Left lung (tissue), 10 donors: ENCODE data around the gene ADIPOR2. TPM values are rescaled to one million over a fixed set of nuclear protein-coding genes. Genes with fewer than 3 reads are reported as not detected.

Source experiments
- ATAC-seq: fragments of 200-7000 bp; cut with Tn5 transposase; one replicate; pipeline ENCODE4 v1.9.1; 2020; ENCODE audit warnings: moderate library complexity
- DNase-seq, 4 donors: peaks; one replicate each; pipeline ENCODE4 v3.0.0-alpha.2; 2013 to 2020
- H3K27ac ChIP-seq, 2 donors: fragments of 200-600 bp; sonication (generic) in 1 of 2; one replicate each; pipeline versions ENCODE4 v1.5.0 to v1.8.0; 2020 to 2021
- H3K27me3 ChIP-seq, 2 donors: fragments of 200-600 bp; sonication (generic) in 1 of 2; one replicate each; pipeline versions ENCODE4 v1.5.0 to v1.8.0; 2020 to 2021
- H3K36me3 ChIP-seq, 2 donors: fragments of 200-600 bp; sonication (generic) in 1 of 2; one replicate each; pipeline versions ENCODE4 v1.5.0 to v1.8.0; 2020 to 2021
- H3K4me1 ChIP-seq, 2 donors: fragments of 200-600 bp; one replicate each; pipeline ENCODE4 v1.8.0; 2021
- H3K4me3 ChIP-seq, 2 donors: fragments of 200-600 bp; sonication (generic) in 1 of 2; one replicate each; pipeline versions ENCODE4 v1.5.0 to v1.8.0; 2020 to 2021; ENCODE audit warnings: mild to moderate bottlenecking in 1 of 2
- H3K9me3 ChIP-seq, 2 donors: fragments of 200-600 bp; sonication (generic) in 1 of 2; one replicate each; pipeline versions ENCODE4 v1.5.0 to v1.8.0; 2020 to 2021
- intact Hi-C, 2 donors: fragments of 100-400 bp; cut with DNase I; formaldehyde crosslinking; loops; one replicate each; pipeline versions ENCODE4 v1.11.2 to v1.14.2; 2022
- polyA plus RNA-seq, 6 donors: library from polyadenylated mRNA; unstranded; fragments of 120-200 nt; gene quantifications; one replicate each; pipeline ENCODE4 v1.2.1, GENCODE V29; 2013; ENCODE audit not compliant: insufficient read length in 6 of 6
- total RNA-seq, 2 donors: library from RNA; stranded (reverse); fragmentation: NEBNext Ultra II Directional; extraction: Animal tissue kit (Norgen Biotek cat#: 25700); gene quantifications; one replicate each; pipeline ENCODE4 v1.2.1, GENCODE V29; 2021
- TF ChIP-seq, protein P1 (sequence below), 2 donors: fragments of 200-600 bp; sonication (generic) in 1 of 2; IDR thresholded peaks; one replicate each; pipeline versions ENCODE4 v1.5.0 to v1.8.0; 2021; ENCODE audit warnings: antibody characterized with exemption in 2 of 2
- donor health status: DM: no; HTN: yes; CAD: no.
- donor health status: DM: no; HTN: no; CAD: no.

The ADIPOR2 gene
- total and polyA plus RNA-seq, 8 donors = 37.0 to 66.8 (median 41.7) TPM

DNA sequence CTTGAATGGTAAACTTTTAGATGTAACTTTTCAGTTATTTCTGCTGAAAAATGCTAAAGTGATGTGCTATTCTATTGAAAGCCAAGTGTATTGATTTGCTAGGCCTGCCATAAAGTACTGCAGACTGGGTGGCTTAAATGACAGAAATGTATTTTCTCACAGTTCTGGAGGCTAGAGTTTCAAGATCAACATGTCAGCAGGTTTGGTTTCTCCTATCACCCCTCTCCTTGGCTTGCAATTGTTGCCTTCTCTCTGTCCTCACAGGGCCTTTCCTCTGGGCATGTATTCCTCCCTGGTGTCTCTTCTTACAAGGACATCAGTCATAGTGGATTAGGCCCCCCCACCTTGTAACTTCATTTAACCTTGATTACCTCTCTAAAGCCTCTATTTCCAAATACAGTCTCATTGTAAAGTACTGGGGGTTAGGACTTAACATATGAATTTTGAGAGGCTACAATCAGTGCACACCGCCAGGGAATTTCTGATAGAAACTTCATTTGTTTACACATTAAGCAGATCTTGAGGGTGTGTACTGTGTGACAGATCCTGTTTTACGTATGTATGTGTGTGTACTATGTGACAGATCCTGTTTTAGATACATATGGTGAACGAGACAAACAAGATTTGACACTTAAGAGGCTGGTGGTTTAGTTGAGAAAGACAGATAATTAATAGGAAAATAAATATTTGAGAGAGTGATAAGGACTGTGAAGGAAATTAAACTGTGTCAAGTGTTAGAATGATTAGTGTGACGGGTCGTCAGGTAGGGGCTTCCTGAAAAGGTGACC, 49.5 kb downstream of the ADIPOR2 start:
- Histone ChIP-seq H3K4me1 (peaks cover 3 to 46% of the 10 kb centered on the region in 2 donors), H3K27ac (peak overlapping the region in 1 of 2 donors; percentile 13), H3K27me3 (no peaks in the 10 kb centered on the region), H3K36me3 (no peaks in the 10 kb centered on the region), H3K9me3 (no peaks in the 10 kb centered on the region), H3K4me3 (no peak overlapping the region)
- DNase-seq (no peak), ATAC-seq (peak; percentile 73)
- TF ChIP-seq, protein P1, sequence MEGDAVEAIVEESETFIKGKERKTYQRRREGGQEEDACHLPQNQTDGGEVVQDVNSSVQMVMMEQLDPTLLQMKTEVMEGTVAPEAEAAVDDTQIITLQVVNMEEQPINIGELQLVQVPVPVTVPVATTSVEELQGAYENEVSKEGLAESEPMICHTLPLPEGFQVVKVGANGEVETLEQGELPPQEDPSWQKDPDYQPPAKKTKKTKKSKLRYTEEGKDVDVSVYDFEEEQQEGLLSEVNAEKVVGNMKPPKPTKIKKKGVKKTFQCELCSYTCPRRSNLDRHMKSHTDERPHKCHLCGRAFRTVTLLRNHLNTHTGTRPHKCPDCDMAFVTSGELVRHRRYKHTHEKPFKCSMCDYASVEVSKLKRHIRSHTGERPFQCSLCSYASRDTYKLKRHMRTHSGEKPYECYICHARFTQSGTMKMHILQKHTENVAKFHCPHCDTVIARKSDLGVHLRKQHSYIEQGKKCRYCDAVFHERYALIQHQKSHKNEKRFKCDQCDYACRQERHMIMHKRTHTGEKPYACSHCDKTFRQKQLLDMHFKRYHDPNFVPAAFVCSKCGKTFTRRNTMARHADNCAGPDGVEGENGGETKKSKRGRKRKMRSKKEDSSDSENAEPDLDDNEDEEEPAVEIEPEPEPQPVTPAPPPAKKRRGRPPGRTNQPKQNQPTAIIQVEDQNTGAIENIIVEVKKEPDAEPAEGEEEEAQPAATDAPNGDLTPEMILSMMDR (IDR thresholded peaks at IDR 0.05) = no peak
- intact Hi-C loops = no loop called here

DNA sequence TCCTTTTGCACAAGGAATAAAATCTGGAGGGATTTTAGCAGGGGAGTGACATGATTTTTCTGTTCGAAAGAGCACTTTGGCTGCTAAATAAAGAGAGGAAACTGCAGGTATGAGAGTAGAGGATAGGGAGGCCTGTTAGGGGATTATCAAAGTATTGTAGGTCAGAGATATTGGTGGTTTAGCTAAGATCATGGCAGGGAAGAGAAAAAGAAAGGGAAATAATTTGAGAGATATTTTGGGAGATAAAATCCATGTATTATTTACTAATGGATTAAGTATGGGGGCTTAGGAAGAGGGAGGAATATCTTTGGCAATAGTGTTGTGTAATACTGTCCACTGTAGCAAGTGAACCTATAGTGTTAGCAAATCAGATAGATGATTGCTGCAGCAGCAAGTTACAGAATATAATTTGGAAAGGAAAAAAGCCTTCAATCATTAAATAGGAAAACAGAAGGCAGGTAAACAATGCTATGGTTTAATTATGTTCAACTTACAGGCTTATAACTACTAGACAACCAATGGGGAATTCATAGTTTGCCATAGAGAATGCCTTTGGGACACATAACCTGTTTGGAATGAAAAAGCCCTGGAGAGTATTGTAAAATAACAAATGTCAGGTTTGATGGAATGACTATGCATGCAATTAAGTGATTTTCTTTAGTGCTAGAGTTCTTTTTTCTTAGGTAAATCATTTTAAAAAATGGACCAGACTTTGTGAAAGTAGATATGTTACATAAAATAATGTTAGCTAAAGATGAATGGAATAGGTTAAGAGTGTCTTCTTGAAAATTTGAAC, 50.5 kb downstream of the ADIPOR2 start:
- intact Hi-C loops = no loop called here
- DNase-seq = no peak
- Histone ChIP-seq H3K9me3 (no peaks in the 10 kb centered on the region), H3K36me3 (no peaks in the 10 kb centered on the region), H3K27ac (peak overlapping the region in 1 of 2 donors; percentile 13), H3K27me3 (no peaks in the 10 kb centered on the region), H3K4me3 (no peak overlapping the region), H3K4me1 (peaks cover 3 to 46% of the 10 kb centered on the region in 2 donors)
- no peak for ATAC-seq
- TF ChIP-seq, protein P1 (IDR thresholded peaks at IDR 0.05) = no peak

DNA sequence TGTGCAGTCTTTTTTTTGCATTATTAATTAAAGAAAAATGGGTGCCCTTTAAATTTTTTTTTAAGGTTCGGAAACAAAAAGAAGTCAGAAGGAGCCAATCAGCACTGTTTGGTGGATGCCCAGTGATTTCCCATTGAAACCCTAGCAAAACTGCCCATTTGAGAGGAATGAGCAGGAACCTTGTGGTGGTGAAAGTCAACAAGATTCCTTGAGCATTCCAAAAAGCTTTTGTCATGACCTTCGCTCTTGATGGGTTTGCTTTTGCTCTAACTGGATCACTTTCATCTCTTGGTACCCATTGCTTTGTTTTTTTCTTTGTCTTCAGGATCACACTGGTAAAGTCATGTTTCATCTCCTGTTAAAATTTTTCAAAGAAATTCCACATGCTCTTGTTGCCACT, 54.1 kb downstream of the ADIPOR2 start:
- no peak for ATAC-seq
- TF ChIP-seq, protein P1 (IDR thresholded peaks at IDR 0.05) = no peak
- Histone ChIP-seq H3K27me3 (no peaks in the 10 kb centered on the region), H3K9me3 (peaks cover 0 to 17% of the 10 kb centered on the region in 2 donors), H3K4me1 (peaks cover 3 to 30% of the 10 kb centered on the region in 2 donors), H3K27ac (no peak overlapping the region), H3K36me3 (peaks cover 0 to 8% of the 10 kb centered on the region in 2 donors), H3K4me3 (no peak overlapping the region)
- DNase-seq = no peak
- intact Hi-C loops = no loop called here

DNA sequence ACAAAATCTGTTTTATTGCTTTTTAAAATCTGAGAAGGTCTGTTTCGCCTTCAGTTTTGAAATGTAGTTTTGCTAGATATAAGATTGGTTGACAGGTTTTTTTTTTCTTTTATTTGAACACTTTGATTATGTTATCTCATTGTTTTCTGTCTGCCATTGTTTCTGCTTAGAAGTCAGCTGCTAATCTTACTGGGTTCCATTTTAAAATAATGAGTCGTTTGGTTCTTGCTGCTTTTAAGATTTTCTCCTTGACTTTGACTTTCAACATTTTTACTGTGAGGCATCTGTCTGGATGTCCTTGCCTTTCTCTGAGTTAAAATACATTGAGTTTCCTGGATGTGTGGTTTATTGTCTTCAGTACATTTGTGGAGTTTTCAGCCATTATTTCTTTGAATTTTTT, 56.7 kb downstream of the ADIPOR2 start:
- Histone ChIP-seq H3K4me1 (peaks cover 0 to 3% of the 10 kb centered on the region in 2 donors), H3K9me3 (peaks cover 0 to 17% of the 10 kb centered on the region in 2 donors), H3K36me3 (peaks cover 0 to 8% of the 10 kb centered on the region in 2 donors), H3K27me3 (no peaks in the 10 kb centered on the region), H3K4me3 (no peak overlapping the region), H3K27ac (no peak overlapping the region)
- DNase-seq (no peak), ATAC-seq (no peak)
- intact Hi-C loops = no loop called here
- TF ChIP-seq, protein P1 (IDR thresholded peaks at IDR 0.05) = no peak

DNA sequence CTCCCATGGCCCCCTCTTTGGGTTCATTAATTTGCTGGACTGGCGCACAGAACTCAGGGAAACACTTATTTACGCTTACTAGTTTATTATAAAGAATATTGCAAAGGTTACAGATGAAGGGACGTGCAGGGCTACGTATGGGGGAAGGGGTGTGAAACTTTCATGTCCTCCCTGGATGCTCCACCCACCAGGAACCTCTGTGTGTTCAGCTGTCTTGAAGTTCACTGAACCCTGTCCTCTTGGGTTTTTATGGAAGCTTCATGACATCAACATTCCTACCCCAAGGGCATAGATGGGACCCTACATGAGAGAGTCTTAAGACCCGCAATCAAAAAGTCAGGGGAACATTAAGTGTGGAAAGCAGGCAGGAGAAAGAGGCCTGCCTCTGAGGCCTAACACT, 58.1 kb downstream of the ADIPOR2 start:
- intact Hi-C loops = no loop called here

More for the DNA sequence above, 58.1 kb downstream of the ADIPOR2 start:
- Histone ChIP-seq H3K4me3 (no peak overlapping the region), H3K9me3 (peaks cover 0 to 17% of the 10 kb centered on the region in 2 donors), H3K4me1 (no peaks in the 10 kb centered on the region), H3K36me3 (peaks cover 0 to 9% of the 10 kb centered on the region in 2 donors), H3K27me3 (no peaks in the 10 kb centered on the region), H3K27ac (no peak overlapping the region)
- TF ChIP-seq, protein P1 (IDR thresholded peaks at IDR 0.05) = no peak
- DNase-seq (no peak), ATAC-seq (no peak)
